NCI-H524 treated with DMSO at 0.1 percent for 48 hours (cell line): ENCODE results near the gene MAG.

Experiments used
- DNase-seq: peaks from one replicate; lab custom pipeline; 2025; lab: John Stamatoyannopoulos, UW

The MAG gene

GRCh38 chr19:35291916-35292315 lies at the start of gene MAG:
Gene MAG (plus strand): TSS chr19:35292161. CDS start chr19:35295409, 3,248 bp downstream.
- DNase-seq: no peak

GRCh38 chr19:35246466-35247092 lies 45.4 kb upstream of the MAG start:
- no peak for DNase-seq

GRCh38 chr19:35247526-35248309 lies 44.2 kb upstream of the MAG start:
- DNase-seq: no peak

- no peak for DNase-seq
Observed at GRCh38 chr19:35248310-35249145, 43.4 kb upstream of the MAG start, which contains the start of gene LSR. Gene LSR (plus strand): TSS chr19:35249002. CDS start chr19:35249023, 21 bp downstream.

GRCh38 chr19:35249146-35249847 lies 42.7 kb upstream of the MAG start:
- no peak for DNase-seq

- DNase-seq: no peak
Observed at GRCh38 chr19:35249848-35250711, 41.9 kb upstream of the MAG start.

GRCh38 chr19:35251456-35251855 lies 40.5 kb upstream of the MAG start:
- DNase-seq: no peak

- no peak for DNase-seq
Observed at GRCh38 chr19:35253316-35254286, 38.4 kb upstream of the MAG start.

GRCh38 chr19:35254341-35255297 lies 37.3 kb upstream of the MAG start:
- DNase-seq: no peak

- no peak for DNase-seq
Observed at GRCh38 chr19:35256566-35256965, 35.4 kb upstream of the MAG start.

GRCh38 chr19:35257113-35257461 lies 34.9 kb upstream of the MAG start:
- no peak for DNase-seq

GRCh38 chr19:35260694-35261304 lies 31.2 kb upstream of the MAG start:
- DNase-seq: no peak

- no peak for DNase-seq
Observed at GRCh38 chr19:35261356-35262100, 30.4 kb upstream of the MAG start.

GRCh38 chr19:35262101-35262761 lies 29.7 kb upstream of the MAG start:
- no peak for DNase-seq

- DNase-seq: no peak
Observed at GRCh38 chr19:35264268-35265125, 27.5 kb upstream of the MAG start.
